Liver (tissue), 9 donors: Measurements from ENCODE around the gene SMIM44. TPM values are rescaled to one million over a fixed set of nuclear protein-coding genes. Genes with fewer than 3 reads are reported as not detected.

Source experiments
- DNase-seq: peaks from one replicate; pipeline ENCODE4 v3.0.0-alpha.2; 2017; ENCODE audit warnings: low spot score
- H3K27ac ChIP-seq, 2 donors: one replicate each; pipeline ENCODE4 v1.7.0; 2013; ENCODE audit warnings: inconsistent platforms in 2 of 2, low read length in 2 of 2, control low read depth in 1 of 2, low read depth in 1 of 2, mild to moderate bottlenecking in 1 of 2
- H3K27me3 ChIP-seq, 4 donors: one replicate each; pipeline versions ENCODE4 v1.6.1 to v1.7.0; 2013; ENCODE audit warnings: low read length in 3 of 4, inconsistent platforms in 1 of 4, mild to moderate bottlenecking in 1 of 4, moderate library complexity in 1 of 4; ENCODE audit not compliant: control insufficient read depth in 4 of 4, insufficient read depth in 4 of 4
- H3K36me3 ChIP-seq, 4 donors: one replicate each; pipeline versions ENCODE4 v1.6.1 to v1.7.0; 2013; ENCODE audit warnings: low read length in 3 of 4, mild to moderate bottlenecking in 3 of 4, low read depth in 1 of 4, moderate library complexity in 1 of 4; ENCODE audit not compliant: control insufficient read depth in 4 of 4, insufficient read depth in 3 of 4
- H3K4me1 ChIP-seq, 4 donors: one replicate each; pipeline versions ENCODE4 v1.6.1 to v1.7.0; 2013; ENCODE audit warnings: low read length in 3 of 4, mild to moderate bottlenecking in 3 of 4, moderate library complexity in 1 of 4; ENCODE audit not compliant: control insufficient read depth in 4 of 4, insufficient read depth in 4 of 4
- H3K4me3 ChIP-seq, 3 donors: one replicate each; pipeline versions ENCODE4 v1.6.1 to v1.7.0; 2013; ENCODE audit warnings: low read length in 3 of 3, control low read depth in 1 of 3, low read depth in 1 of 3, mild to moderate bottlenecking in 1 of 3
- H3K9ac ChIP-seq, 2 donors: one replicate each; pipeline ENCODE4 v1.7.0; 2013; ENCODE audit warnings: low read length in 2 of 2, mild to moderate bottlenecking in 2 of 2, moderate library complexity in 2 of 2, control low read depth in 1 of 2, low read depth in 1 of 2
- H3K9me3 ChIP-seq, 4 donors: one replicate each; pipeline versions ENCODE4 v1.6.1 to v1.7.0; 2013; ENCODE audit warnings: low read length in 3 of 4; ENCODE audit not compliant: control insufficient read depth in 4 of 4
- EGR1 ChIP-seq, 2 donors: IDR thresholded peaks; 2 replicates each; pipeline ENCODE4 v1.6.1; 2016 to 2018; ENCODE audit warnings: antibody characterized with exemption in 2 of 2, low read depth in 2 of 2
- FOXA1 ChIP-seq: IDR thresholded peaks from 2 replicates; pipeline ENCODE4 v1.6.1; 2016; ENCODE audit warnings: antibody characterized with exemption
- FOXA2 ChIP-seq: IDR thresholded peaks from 2 replicates; pipeline ENCODE4 v1.6.1; 2016; ENCODE audit warnings: antibody characterized with exemption
- GABPA ChIP-seq, 2 donors: IDR thresholded peaks in 1 of 2; conservative IDR thresholded peaks in 1 of 2; 2 replicates each; pipeline ENCODE4 v1.6.1; 2016; ENCODE audit warnings: antibody characterized with exemption in 2 of 2, mild to moderate bottlenecking in 1 of 2, moderate library complexity in 1 of 2
- HNF4A ChIP-seq, 2 donors: conservative IDR thresholded peaks; 2 replicates each; pipeline ENCODE4 v1.6.1; 2016; ENCODE audit warnings: antibody characterized with exemption in 2 of 2, mild to moderate bottlenecking in 2 of 2
- HNF4G ChIP-seq: IDR thresholded peaks from 2 replicates; pipeline ENCODE4 v1.6.1; 2016; ENCODE audit warnings: antibody characterized with exemption
- JUND ChIP-seq, 2 donors: IDR thresholded peaks; 2 replicates each; pipeline ENCODE4 v1.6.1; 2016; ENCODE audit warnings: antibody characterized with exemption in 2 of 2
- MAX ChIP-seq: IDR thresholded peaks from 2 replicates; pipeline ENCODE4 v1.6.1; 2016; ENCODE audit warnings: antibody characterized with exemption
- RAD21 ChIP-seq, 2 donors: IDR thresholded peaks; 2 replicates each; pipeline ENCODE4 v1.6.1; 2016; ENCODE audit warnings: antibody characterized with exemption in 2 of 2, mild to moderate bottlenecking in 2 of 2
- RXRA ChIP-seq, 2 donors: IDR thresholded peaks; 2 replicates each; pipeline ENCODE4 v1.6.1; 2017 to 2018; ENCODE audit warnings: antibody characterized with exemption in 2 of 2, mild to moderate bottlenecking in 1 of 2
- TAF1 ChIP-seq: conservative IDR thresholded peaks from 2 replicates; pipeline ENCODE4 v1.6.1; 2016; ENCODE audit warnings: antibody characterized with exemption, mild to moderate bottlenecking
- YY1 ChIP-seq: IDR thresholded peaks from 2 replicates; pipeline ENCODE4 v1.6.1; 2016; ENCODE audit warnings: antibody characterized with exemption, mild to moderate bottlenecking
- WGBS: extraction: QIAGEN DNeasy Blood & Tissue Kit; methylation state at CpG from one replicate; pipeline ENCODE4 v1.1.7; 2013; 5-methylcytosine and 5-hydroxymethylcytosine counted together
- polyA plus RNA-seq, 2 donors: library from polyadenylated mRNA; stranded (reverse) in 1 of 2; unstranded in 1 of 2; fragments of 200-250 nt in 1 of 2; fragments of >200 nt in 1 of 2; fragmentation: Nextera tagmentation in 1 of 2; extraction: Ambion mirVana in 1 of 2; gene quantifications; one replicate each; pipeline versions ENCODE4 v1.2.1 to v1.2.3, GENCODE V29; 2013 to 2015
- total RNA-seq, 2 donors: library from RNA; depleted of rRNA; stranded (reverse); fragments of >200 nt; gene quantifications; one replicate each; pipeline ENCODE4 v1.2.3, GENCODE V29; 2014
- TF ChIP-seq, protein P1 (sequence below): IDR thresholded peaks from 2 replicates; pipeline ENCODE4 v1.6.1; 2016; ENCODE audit warnings: antibody characterized with exemption
- TF ChIP-seq, protein P2 (sequence below): IDR thresholded peaks from 2 replicates; pipeline ENCODE4 v1.6.1; 2016; ENCODE audit warnings: antibody characterized with exemption
- donor health status: healthy.
- donor health status: healthy.
- donor health status: healthy.
- donor health status: healthy.
- donor health status: healthy.

The SMIM44 gene
- total and polyA plus RNA-seq, 4 donors, result not detected

DNA sequence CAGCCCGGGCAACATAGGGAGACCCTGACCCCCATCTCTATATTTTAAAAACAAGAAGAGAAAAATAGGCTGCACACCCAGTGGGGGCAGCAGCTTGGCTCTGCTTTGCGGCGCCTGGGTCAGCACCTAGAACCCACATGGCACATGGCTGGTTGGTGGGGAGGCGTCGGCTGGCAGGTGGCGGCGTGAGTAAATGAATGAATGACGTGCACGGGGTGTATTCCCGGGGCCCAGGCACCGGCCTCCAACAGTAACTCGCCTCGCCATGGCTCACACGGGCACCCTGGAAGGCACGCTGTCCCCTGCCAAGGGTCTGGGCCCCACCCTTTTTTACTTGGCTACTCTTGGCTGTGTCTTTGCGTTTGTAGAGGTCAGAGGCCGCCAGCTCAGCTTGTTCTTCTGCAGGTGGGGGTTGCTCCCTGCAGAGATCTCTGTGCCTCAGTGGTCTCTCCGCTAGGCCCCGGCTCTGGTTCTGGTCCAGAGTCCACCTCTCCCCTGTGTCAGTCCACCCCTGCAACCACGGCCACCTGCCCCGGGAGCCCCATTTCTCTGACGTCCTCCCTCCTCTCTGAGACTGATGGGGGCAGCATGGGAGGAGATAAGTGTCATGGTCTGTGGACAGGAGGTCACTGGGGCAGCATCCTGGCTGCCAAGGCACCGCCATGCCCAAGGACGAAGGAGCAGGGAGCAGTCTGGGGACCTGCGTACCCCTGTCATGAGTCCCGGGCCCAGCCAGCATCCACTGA lies 28.4 kb upstream of the SMIM44 start:
- no peak overlapping the region for H3K4me3 ChIP-seq
- no peaks in the 10 kb centered on the region for H3K36me3 ChIP-seq
- no peak overlapping the region for H3K27ac ChIP-seq
- peaks cover 22 to 81% (median 65%) of the 10 kb centered on the region in 4 donors for H3K4me1 ChIP-seq
- H3K9me3 ChIP-seq, result no peaks in the 10 kb centered on the region
- TF ChIP-seq, protein P1, sequence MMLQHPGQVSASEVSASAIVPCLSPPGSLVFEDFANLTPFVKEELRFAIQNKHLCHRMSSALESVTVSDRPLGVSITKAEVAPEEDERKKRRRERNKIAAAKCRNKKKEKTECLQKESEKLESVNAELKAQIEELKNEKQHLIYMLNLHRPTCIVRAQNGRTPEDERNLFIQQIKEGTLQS, result no peak
- TF ChIP-seq TAF1 (no peak), HNF4A (conservative IDR thresholded peaks at IDR 0.05) (no peak), FOXA2 (no peak), RAD21 (IDR thresholded peaks at IDR 0.05) (no peak), EGR1 (IDR thresholded peaks at IDR 0.05; ENCODE audit: low read depth in 2 of 2) (no peak), FOXA1 (no peak), MAX (no peak), GABPA (IDR thresholded peaks at IDR 0.05 in 1 of 2, conservative IDR thresholded peaks at IDR 0.05 in 1 of 2) (no peak)
- TF ChIP-seq, protein P2, sequence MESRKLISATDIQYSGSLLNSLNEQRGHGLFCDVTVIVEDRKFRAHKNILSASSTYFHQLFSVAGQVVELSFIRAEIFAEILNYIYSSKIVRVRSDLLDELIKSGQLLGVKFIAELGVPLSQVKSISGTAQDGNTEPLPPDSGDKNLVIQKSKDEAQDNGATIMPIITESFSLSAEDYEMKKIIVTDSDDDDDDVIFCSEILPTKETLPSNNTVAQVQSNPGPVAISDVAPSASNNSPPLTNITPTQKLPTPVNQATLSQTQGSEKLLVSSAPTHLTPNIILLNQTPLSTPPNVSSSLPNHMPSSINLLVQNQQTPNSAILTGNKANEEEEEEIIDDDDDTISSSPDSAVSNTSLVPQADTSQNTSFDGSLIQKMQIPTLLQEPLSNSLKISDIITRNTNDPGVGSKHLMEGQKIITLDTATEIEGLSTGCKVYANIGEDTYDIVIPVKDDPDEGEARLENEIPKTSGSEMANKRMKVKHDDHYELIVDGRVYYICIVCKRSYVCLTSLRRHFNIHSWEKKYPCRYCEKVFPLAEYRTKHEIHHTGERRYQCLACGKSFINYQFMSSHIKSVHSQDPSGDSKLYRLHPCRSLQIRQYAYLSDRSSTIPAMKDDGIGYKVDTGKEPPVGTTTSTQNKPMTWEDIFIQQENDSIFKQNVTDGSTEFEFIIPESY, result no peak
- no peak for DNase-seq
- WGBS, result 73% methylated on average over 26 of the region's 26 CpGs
- H3K27me3 ChIP-seq, result no peaks in the 10 kb centered on the region
- H3K9ac ChIP-seq, result no peak overlapping the region

- H3K4me3 ChIP-seq, result no peak overlapping the region
- DNase-seq, result no peak
- no peak overlapping the region for H3K9ac ChIP-seq
- no peaks in the 10 kb centered on the region for H3K36me3 ChIP-seq
- no peaks in the 10 kb centered on the region for H3K9me3 ChIP-seq
- no peaks in the 10 kb centered on the region for H3K27me3 ChIP-seq
- TF ChIP-seq HNF4G (no peak), HNF4A (conservative IDR thresholded peaks at IDR 0.05) (no peak), JUND (IDR thresholded peaks at IDR 0.05) (no peak), RXRA (IDR thresholded peaks at IDR 0.05) (no peak), MAX (no peak), RAD21 (IDR thresholded peaks at IDR 0.05) (no peak), FOXA2 (no peak), YY1 (no peak), FOXA1 (no peak)
- TF ChIP-seq, protein P1, result no peak
- peaks cover 18 to 74% (median 58%) of the 10 kb centered on the region in 4 donors for H3K4me1 ChIP-seq
- 92% methylated on average over 22 of the region's 22 CpGs for WGBS
- no peak overlapping the region for H3K27ac ChIP-seq
These were observed 27.5 kb upstream of the SMIM44 start for GRCh38 chr19:3510727-3511126.

DNA sequence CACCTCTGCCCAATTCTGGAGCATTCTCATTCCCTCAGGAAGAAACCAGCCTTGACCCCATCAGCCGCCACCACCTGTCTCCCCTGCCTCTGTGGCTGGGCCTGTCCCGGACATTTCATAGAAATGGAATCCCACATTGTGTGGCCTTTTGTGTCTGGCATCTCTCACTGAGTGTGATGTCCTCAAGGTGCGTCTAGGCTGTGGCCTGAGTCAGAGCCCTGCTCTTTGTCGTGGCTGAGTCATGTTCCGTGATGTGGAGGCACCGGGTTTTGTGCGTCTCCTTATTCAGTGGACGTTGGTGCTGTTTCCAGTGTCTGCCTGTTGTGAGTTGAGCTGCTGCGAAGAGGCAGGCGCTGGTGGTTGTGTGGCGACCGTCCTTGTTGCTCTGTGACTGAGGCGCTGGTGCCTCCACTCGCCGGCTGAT lies 26.3 kb upstream of the SMIM44 start:
- H3K27ac ChIP-seq, result no peak overlapping the region
- peaks cover 19 to 77% (median 60%) of the 10 kb centered on the region in 4 donors for H3K4me1 ChIP-seq
- H3K36me3 ChIP-seq, result no peaks in the 10 kb centered on the region
- TF ChIP-seq TAF1 (no peak), FOXA1 (no peak), EGR1 (IDR thresholded peaks at IDR 0.05; ENCODE audit: low read depth in 2 of 2) (no peak)
- TF ChIP-seq, protein P1, result no peak
- no peak overlapping the region for H3K9ac ChIP-seq
- H3K4me3 ChIP-seq, result no peak overlapping the region
- no peaks in the 10 kb centered on the region for H3K9me3 ChIP-seq
- WGBS, result 93% methylated on average over 15 of the region's 15 CpGs
- no peaks in the 10 kb centered on the region for H3K27me3 ChIP-seq
- DNase-seq, result no peak
